Endothelial cell of umbilical vein (primary cell): ENCODE results near the gene DDX39A. TPM values are rescaled to one million over a fixed set of nuclear protein-coding genes. Genes with fewer than 3 reads are reported as not detected.

ENCODE experiments used
- BruUV-seq: library from RNA; stranded (reverse); fragments of 400-500 nt; replicated peaks from 2 replicates; lab custom pipeline; 2021; lab: Mats Ljungman, UMichigan
- CTCF ChIA-PET: fragments of 300-600, 350-600 bp; sonication (Branson Sonifier 250); formaldehyde crosslinking; loops from one replicate; lab custom pipeline; 2021; ENCODE audit warnings: antibody characterized with exemption, inconsistent platforms; lab: Charles Lee
- POLR2A ChIA-PET: fragments of 300-600, 350-600 bp; sonication (Branson Sonifier 250); formaldehyde crosslinking; loops from one replicate; lab custom pipeline; 2021; ENCODE audit warnings: antibody characterized with exemption, inconsistent platforms; lab: Charles Lee
- DNase-seq: peaks from one replicate; pipeline ENCODE4 v3.0.0-alpha.2; 2011; ENCODE audit warnings: low read depth, low spot score
- FAIRE-seq: peaks from 2 replicates; lab custom pipeline; 2011; peaks lifted over from hg19 to GRCh38; lab: Jason Lieb, UNC
- H2AFZ ChIP-seq: 2 replicates; pipeline ENCODE4 v1.6.0; 2012; ENCODE audit warnings: low read depth, low read length, control low read depth, inconsistent platforms
- H3K27ac ChIP-seq: 2 replicates; pipeline ENCODE4 v1.5.1; 2011; ENCODE audit warnings: low read depth, mild to moderate bottlenecking, control low read depth, low read length, moderate library complexity; ENCODE audit not compliant: insufficient read depth
- H3K27me3 ChIP-seq, 2 experiments: 2 replicates each; pipeline versions ENCODE4 v1.6.0 to v1.6.1; 2011; ENCODE audit warnings: low read length in 2 of 2, mixed read lengths in 1 of 2; ENCODE audit not compliant: control insufficient read depth in 2 of 2, insufficient read depth in 2 of 2
- H3K36me3 ChIP-seq, 2 experiments: 2 replicates in 1 of 2; 3 replicates in 1 of 2; pipeline ENCODE4 v1.5.1; 2011; ENCODE audit warnings: low read length in 2 of 2, mild to moderate bottlenecking in 1 of 2, moderate library complexity in 1 of 2; ENCODE audit not compliant: control insufficient read depth in 2 of 2, insufficient read depth in 2 of 2; ENCODE audit errors: extremely low read depth in 1 of 2
- H3K4me1 ChIP-seq: 3 replicates; pipeline ENCODE4 v1.5.1; 2011; ENCODE audit warnings: mild to moderate bottlenecking, low read length; ENCODE audit not compliant: control insufficient read depth, insufficient read depth; ENCODE audit errors: extremely low read depth
- H3K4me2 ChIP-seq: 2 replicates; pipeline ENCODE4 v1.6.1; 2011; ENCODE audit warnings: low read length, control low read depth, mixed read lengths; ENCODE audit not compliant: insufficient read depth
- H3K4me3 ChIP-seq, 3 experiments: fragments of 200-600 bp in 1 of 3; sonication (generic), shearing (Covaris generic) in 1 of 3; replicated peaks in 1 of 3; 2 replicates each; pipeline ENCODE4 v1.5.1; 2011 to 2016; ENCODE audit warnings: control low read depth in 3 of 3, low read length in 3 of 3, mild to moderate bottlenecking in 2 of 3, inconsistent platforms in 1 of 3, low read depth in 1 of 3, moderate library complexity in 1 of 3; ENCODE audit not compliant: insufficient read depth in 1 of 3
- H3K79me2 ChIP-seq: 2 replicates; pipeline ENCODE4 v1.6.0; 2012; ENCODE audit warnings: low read length, inconsistent platforms; ENCODE audit not compliant: control insufficient read depth, insufficient read depth
- H3K9ac ChIP-seq: replicated peaks from 2 replicates; pipeline ENCODE3; 2011; ENCODE audit warnings: low read length, control low read depth; ENCODE audit not compliant: insufficient read depth; ENCODE audit errors: extremely low read depth
- H3K9me1 ChIP-seq: replicated peaks from 3 replicates; pipeline ENCODE4 v1.6.0; 2011; ENCODE audit warnings: mild to moderate bottlenecking, low read length; ENCODE audit not compliant: control insufficient read depth, insufficient read depth; ENCODE audit errors: extremely low read depth
- H3K9me3 ChIP-seq: replicated peaks from 2 replicates; pipeline ENCODE4 v1.5.1; 2012; ENCODE audit warnings: low read length, inconsistent platforms; ENCODE audit not compliant: control insufficient read depth, insufficient read depth
- H4K20me1 ChIP-seq: replicated peaks from 2 replicates; pipeline ENCODE3; 2011; ENCODE audit warnings: mild to moderate bottlenecking, low read length; ENCODE audit not compliant: control insufficient read depth, insufficient read depth; ENCODE audit errors: extremely low read depth
- CTCF ChIP-seq, 2 donors: IDR thresholded peaks; 1 replicate in 1 of 2; 2 replicates in 1 of 2; pipeline ENCODE4 v1.5.1; 2011; ENCODE audit warnings: low read length in 2 of 2, mild to moderate bottlenecking in 2 of 2, moderate library complexity in 2 of 2, control low read depth in 1 of 2, inconsistent platforms in 1 of 2, low read depth in 1 of 2; ENCODE audit not compliant: insufficient read depth in 1 of 2; ENCODE audit errors: extremely low read depth in 1 of 2
- EZH2 ChIP-seq: IDR thresholded peaks from 2 replicates; pipeline ENCODE4 v1.6.1; 2012; ENCODE audit warnings: borderline replicate concordance, low read depth, mild to moderate bottlenecking, moderate library complexity, low read length, inconsistent platforms; ENCODE audit not compliant: severe bottlenecking
- FOS ChIP-seq: IDR thresholded peaks from 2 replicates; pipeline ENCODE4 v1.6.1; 2011; ENCODE audit warnings: mild to moderate bottlenecking, low read length, moderate library complexity, borderline replicate concordance; ENCODE audit not compliant: insufficient read depth
- GATA2 ChIP-seq: IDR thresholded peaks from 2 replicates; pipeline ENCODE4 v1.7.0; 2011; ENCODE audit warnings: low read depth, mild to moderate bottlenecking, moderate library complexity, mixed read lengths, low read length; ENCODE audit not compliant: insufficient read length, insufficient read depth
- JUN ChIP-seq: IDR thresholded peaks from 2 replicates; pipeline ENCODE4 v1.6.1; 2011; ENCODE audit warnings: borderline replicate concordance, low read depth; ENCODE audit not compliant: insufficient read length, insufficient read depth
- MAX ChIP-seq: IDR thresholded peaks from 2 replicates; pipeline ENCODE4 v1.6.1; 2011; ENCODE audit not compliant: insufficient read depth, insufficient read length
- MYC ChIP-seq: IDR thresholded peaks from one replicate; pipeline ENCODE4 v1.6.1; 2011; ENCODE audit warnings: mild to moderate bottlenecking, low read depth, low read length
- POLR2A ChIP-seq: IDR thresholded peaks from 2 replicates; pipeline ENCODE4 v1.6.1; 2012; ENCODE audit warnings: low read depth, mild to moderate bottlenecking, control low read depth, low read length
- POLR2AphosphoS5 ChIP-seq: IDR thresholded peaks from 2 replicates; pipeline ENCODE4 v1.6.1; 2012; ENCODE audit warnings: low read depth, mild to moderate bottlenecking, control low read depth, low read length, moderate library complexity; ENCODE audit not compliant: insufficient read depth
- dilution Hi-C: fragments of 300-500 bp; cut with MboI; formaldehyde crosslinking; loops from one replicate; pipeline ENCODE4 v1.15.0; 2019; ENCODE audit warnings: low sequenced_read_pairs; ENCODE audit not compliant: extremely low pct_ligation_motif_present
- intact Hi-C: fragments of 100-400 bp; cut with micrococcal nuclease; formaldehyde crosslinking; loops from one replicate; pipeline ENCODE4 v1.10.0; 2022
- polyA plus RNA-seq, 4 experiments: library from polyadenylated mRNA; depleted of rRNA in 3 of 4; stranded (reverse) in 3 of 4; unstranded in 1 of 4; fragments of >200 nt; gene quantifications; 2 replicates each; pipeline versions ENCODE4 v1.2.1 to v1.2.3, GENCODE V29; 2011 to 2012; ENCODE audit warnings: missing spikeins in 1 of 4
- total RNA-seq: library from RNA; stranded (reverse); gene quantifications from 2 replicates; pipeline ENCODE4 v1.2.3, GENCODE V29; 2021

DDX39A gene
- total and polyA plus RNA-seq, 2 donors (not counting 3 experiments of a cell fraction or from before 2014, with no cell fraction given) = 157 to 158 TPM

- no peak overlapping the region for H3K9ac ChIP-seq
- CTCF ChIA-PET = interaction anchor here (0.7 to 2.7 kb wide), 2 partner anchors 46 to 59 kb away, joined by 3 to 28 read pairs; no protein-coding TSS in a partner anchor
- H3K36me3 ChIP-seq = peaks cover 32 to 61% of the 10 kb centered on the region in 2 experiments
- no peaks in the 10 kb centered on the region for H4K20me1 ChIP-seq
- intact Hi-C loops = loop anchor here (2.0 kb wide), 2 partner anchors 59 to 191 kb away; no protein-coding TSS in a partner anchor
- peaks cover 23% of the 10 kb centered on the region for H3K79me2 ChIP-seq
- no peaks in the 10 kb centered on the region for H3K9me1 ChIP-seq
- H2AFZ ChIP-seq = no peak overlapping the region
- dilution Hi-C loops = no loop called here
- no peak for FAIRE-seq
- H3K4me1 ChIP-seq = no peaks in the 10 kb centered on the region
- POLR2A ChIA-PET = no interaction called here
- H3K27me3 ChIP-seq = no peaks in the 10 kb centered on the region
- no peaks in the 10 kb centered on the region for H3K9me3 ChIP-seq
- H3K4me2 ChIP-seq = no peak overlapping the region
- no peak overlapping the region for H3K27ac ChIP-seq
- TF ChIP-seq MYC (no peak), MAX (no peak), POLR2A (no peak), FOS (no peak), CTCF (IDR thresholded peaks at IDR 0.05; ENCODE audit: extremely low read depth in 1 of 2, insufficient read depth in 1 of 2, low read depth in 1 of 2, low read length in 2 of 2) (no peak), EZH2 (no peak), GATA2 (no peak), POLR2AphosphoS5 (no peak), JUN (no peak)
- no peak for DNase-seq
- H3K4me3 ChIP-seq = no peak overlapping the region
- no TSS peak for BruUV-seq
Measured at GRCh38 chr19:14407605-14408484, 11.3 kb downstream of the DDX39A start.
